ENCODE measurements around the gene ERI3.

- TF ChIP-seq POLR2A (IDR thresholded peaks at IDR 0.05; ENCODE audit: low read length) = no peak
- no peak for TF ChIP-seq GATA1 (IDR thresholded peaks at IDR 0.05; ENCODE audit: low read depth, low read length)
These were observed 112.3 kb downstream of the ERI3 start for GRCh38 chr1:44242746-44243145.
